H7 (cell line): ENCODE measurements around the gene FAM171A2. TPM values are rescaled to one million over a fixed set of nuclear protein-coding genes. Genes with fewer than 3 reads are reported as not detected.
"Not testable (repeated sequence)": the region's sequence is repeated elsewhere in the genome, so short reads cannot be mapped to it uniquely, and the experiment has no call there.

Experiments
- DNase-seq: peaks from one replicate; pipeline ENCODE4 v3.0.0; 2012
- H3K27me3 ChIP-seq: 2 replicates; pipeline ENCODE4 v1.6.0; 2011; ENCODE audit warnings: mild to moderate bottlenecking, low read length; ENCODE audit not compliant: control insufficient read depth, insufficient read depth
- H3K36me3 ChIP-seq: replicated peaks from 2 replicates; pipeline ENCODE4 v1.5.1; 2011; ENCODE audit warnings: low read length; ENCODE audit not compliant: control insufficient read depth, insufficient read depth
- H3K4me3 ChIP-seq: 2 replicates; pipeline ENCODE4 v1.5.1; 2011; ENCODE audit warnings: low read depth, mild to moderate bottlenecking, control low read depth, low read length, moderate library complexity; ENCODE audit not compliant: insufficient read depth
- total RNA-seq: library from RNA; depleted of rRNA; stranded (reverse); fragments of >200 nt; shearing (Covaris generic); gene quantifications from 2 replicates; pipeline ENCODE4 v1.2.3, GENCODE V29; 2014

FAM171A2 gene
- total RNA-seq, 1 experiment from 2014 or later, result 23.7 TPM

DNA sequence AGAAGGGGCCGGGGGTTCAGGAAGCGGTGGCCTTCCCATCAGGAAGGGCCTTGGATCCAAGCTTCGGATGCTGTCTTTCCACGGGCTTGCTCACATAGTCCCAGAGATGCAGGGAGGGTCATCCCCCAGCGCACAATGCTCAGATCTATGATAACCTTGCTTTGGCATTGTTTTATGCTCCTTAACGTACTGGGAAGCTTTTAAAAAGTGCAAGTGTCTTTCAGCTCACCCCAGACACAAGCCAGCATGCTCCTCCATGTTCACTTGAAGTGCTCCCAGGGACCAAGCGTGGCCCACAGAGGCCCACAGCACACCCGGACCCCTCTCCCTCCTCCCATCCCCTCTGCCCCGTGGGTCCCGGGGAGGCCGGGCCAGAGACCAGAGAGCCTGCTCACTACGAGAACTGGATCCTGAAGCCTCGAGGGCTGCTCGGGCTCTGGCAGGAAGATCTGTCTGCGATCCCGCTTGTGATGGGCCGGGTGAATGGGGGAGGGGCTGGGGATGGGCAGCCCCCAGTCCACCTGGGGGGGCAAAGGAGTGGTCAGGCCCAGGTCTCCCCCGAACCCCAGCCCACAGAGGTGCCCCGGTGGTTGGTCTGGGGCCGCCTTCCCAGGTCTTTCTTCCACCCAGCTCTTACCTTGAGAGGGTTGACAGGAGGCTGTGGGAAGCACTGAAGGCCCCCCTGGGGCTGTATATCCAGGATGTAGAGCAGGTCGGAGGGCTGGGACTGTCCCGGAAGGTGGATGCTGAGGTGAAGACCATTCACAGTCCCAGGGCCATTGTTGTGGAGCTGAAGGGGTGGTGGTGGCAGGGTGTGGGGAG, 11.8 kb upstream of the FAM171A2 start:
- H3K27me3 ChIP-seq, result no peaks in the 10 kb centered on the region; the same call in 1 of the 2 replicates
- peak overlapping the region; percentile 16 for H3K4me3 ChIP-seq
- peak; percentile 86 for DNase-seq
- no peaks in the 10 kb centered on the region for H3K36me3 ChIP-seq

DNA sequence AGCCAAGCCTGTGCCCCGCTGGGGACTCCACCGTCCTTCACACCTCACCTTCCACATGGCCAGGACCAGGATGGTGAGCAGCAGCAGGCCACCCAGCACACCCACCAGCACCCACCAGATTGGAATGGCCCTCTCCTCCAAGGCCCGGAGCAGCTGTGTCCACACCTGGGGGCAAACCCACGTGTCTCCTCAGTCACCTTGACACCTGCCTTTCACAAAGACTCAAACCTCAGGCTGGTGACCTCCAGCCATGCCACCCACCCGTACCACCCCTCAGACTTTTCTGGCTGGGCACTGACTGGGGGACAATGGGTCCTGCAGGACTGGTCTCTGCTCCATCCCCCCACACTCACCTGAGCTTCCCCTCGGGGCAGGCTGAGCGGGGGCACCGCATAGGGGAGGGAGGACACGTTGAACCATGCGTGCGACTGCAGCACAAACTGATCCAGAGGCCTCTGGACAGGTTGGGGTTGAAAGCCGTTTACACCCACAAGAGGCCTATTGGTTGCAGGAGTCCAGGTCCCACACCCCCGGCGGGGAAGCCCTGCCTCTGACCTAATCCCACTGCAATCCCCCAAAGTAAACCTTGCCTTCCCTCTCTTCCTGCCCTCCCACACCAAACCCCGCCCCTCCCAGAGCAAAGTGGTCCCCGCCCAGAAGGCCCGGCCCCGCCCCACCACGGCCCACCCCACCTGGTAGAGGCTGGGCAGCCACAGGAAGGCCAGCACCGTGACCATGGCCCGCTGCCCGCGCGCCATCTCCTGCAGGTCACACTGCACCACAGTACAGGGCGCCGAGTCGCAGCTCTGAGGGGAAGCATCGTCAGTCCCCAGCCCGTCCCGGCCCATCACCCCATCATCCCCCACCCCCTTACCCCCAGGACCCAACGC, 10.9 kb upstream of the FAM171A2 start:
- Histone ChIP-seq H3K4me3 (peak overlapping the region; percentile 26), H3K27me3 (no peaks in the 10 kb centered on the region; the same call in 1 of the 2 replicates), H3K36me3 (no peaks in the 10 kb centered on the region)
- DNase-seq, result peak; percentile 97

DNA sequence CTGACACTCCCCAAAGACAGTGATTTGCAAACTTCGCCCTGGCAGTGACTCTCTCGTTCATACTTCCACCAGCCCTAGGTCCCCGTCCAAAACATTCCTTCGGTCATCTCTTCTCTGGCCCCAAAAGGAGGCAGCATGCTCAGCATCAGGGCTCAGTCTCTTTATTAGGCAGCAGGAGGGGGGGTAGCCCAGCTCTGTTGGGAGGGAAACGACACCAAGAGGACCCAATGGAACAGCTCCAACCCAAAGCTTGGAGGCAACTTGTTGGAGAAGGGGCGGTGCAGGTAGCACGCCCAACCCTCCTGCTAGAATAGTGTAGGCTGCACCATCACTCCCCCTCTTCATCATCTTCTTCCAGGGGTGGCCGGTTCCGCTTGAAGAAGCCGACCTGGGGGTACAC, 8.4 kb upstream of the FAM171A2 start:
- peaks cover 2% of the 10 kb centered on the region; the same call in 1 of the 2 replicates for H3K27me3 ChIP-seq
- H3K4me3 ChIP-seq, result no peak overlapping the region
- no peaks in the 10 kb centered on the region for H3K36me3 ChIP-seq
- DNase-seq, result no peak

DNA sequence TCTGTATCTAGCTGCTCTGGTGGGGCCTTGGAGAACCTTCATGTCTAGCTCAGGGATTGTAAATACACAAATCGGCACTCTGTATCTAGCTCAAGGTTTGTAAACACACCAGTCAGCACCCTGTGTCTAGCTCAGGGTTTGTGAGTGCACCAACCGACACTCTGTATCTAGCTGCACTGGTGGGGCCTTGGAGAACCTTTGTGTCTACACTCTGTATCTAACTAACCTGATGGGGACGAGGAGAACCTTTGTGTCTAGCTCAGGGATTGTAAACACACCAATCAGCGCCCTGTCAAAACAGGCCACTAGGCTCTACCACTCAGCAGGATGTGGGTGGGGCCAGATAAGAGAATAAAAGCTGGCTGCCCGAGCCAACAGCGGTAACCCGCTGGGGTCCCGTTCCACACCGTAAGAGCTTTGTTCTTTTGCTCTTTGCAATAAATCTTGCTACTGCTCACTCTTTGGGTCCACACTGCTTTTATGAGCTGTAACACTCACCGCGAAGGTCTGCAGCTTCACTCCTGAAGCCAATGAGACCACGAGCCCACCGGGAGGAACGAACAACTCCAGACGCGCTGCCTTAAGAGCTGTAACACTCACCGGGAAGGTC, 5.9 kb upstream of the FAM171A2 start:
- not testable (repeated sequence) for H3K4me3 ChIP-seq, H3K36me3 ChIP-seq, DNase-seq, H3K27me3 ChIP-seq

DNA sequence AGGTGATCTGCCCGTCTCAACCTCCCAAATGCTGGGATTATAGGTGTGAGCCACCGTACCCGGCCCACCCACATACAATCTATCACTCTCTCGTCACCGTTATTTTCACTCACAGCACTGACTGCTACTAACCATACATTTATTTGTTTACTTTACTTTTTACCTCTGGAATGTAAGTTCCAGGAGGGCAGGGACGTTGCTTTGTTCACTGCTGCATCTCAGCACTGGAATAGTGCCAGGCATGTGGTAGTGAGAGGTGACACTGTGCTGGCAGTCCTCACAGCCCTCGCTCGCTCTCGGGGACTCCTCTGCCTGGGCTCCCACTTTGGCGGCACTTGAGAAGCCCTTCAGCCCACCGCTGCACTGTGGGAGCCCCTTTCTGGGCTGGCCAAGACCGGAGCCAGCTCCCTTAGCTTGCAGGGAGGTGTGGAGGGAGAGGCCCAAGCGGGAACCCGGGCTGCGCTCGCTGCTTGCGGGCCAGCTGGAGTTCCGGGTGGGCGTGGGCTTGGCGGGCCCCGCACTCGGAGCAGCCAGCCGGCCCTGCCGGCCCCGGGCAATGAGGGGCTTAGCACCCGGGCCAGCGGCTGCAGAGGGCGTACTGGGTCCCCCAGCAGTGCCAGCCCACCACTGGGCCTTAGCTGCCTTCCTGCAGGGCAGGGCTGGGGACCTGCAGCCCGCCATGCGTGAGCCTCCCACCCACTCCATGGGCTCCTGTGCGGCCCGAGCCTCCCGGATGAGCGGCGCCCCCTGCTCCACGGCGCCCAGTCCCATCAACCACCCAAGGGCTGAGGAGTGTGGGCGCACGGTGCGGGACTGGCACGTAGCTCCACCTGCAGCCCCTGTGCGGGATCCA, 5.0 kb upstream of the FAM171A2 start:
- not testable (repeated sequence) for DNase-seq

DNA sequence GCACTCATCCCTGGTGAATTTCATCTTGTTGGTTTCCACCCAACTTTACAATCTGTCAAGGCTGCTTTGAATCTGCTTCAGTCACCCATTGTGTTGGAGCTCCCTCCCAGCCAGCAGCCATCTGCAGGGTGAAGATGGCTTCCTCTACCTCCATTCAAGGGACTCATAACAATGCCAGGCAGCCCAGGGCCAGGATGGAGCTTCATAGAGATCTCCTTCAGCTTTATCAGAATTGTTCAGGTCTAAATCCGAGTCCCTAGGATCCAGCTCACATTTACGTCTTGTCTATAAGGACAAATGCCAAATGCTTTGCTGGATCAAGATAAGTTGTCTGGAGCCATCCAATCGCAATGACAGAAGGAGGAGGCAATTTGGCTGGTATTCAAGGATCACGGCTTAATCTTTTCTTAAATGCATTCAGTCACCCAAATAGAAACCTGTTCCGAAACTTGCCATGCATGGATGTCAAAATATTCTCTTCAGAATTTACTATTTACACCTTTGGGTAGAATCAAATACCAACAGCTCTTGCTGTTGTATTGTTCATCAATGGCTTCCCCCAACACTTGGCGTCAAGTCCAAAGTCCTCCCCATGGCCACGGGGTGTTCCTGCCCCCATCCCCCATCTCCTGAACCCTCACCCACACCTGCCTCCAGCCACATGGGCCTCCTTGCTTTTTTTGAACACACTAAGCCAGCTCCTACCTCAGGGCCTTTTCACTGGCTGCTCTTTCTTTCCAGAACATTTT, 3.8 kb upstream of the FAM171A2 start:
- no peak for DNase-seq
- Histone ChIP-seq H3K27me3 (peaks cover 5% of the 10 kb centered on the region), H3K4me3 (no peak overlapping the region), H3K36me3 (no peaks in the 10 kb centered on the region)

More for the DNA sequence above, 5.0 kb upstream of the FAM171A2 start:
- not testable (repeated sequence) for H3K27me3 ChIP-seq, H3K36me3 ChIP-seq, H3K4me3 ChIP-seq

DNA sequence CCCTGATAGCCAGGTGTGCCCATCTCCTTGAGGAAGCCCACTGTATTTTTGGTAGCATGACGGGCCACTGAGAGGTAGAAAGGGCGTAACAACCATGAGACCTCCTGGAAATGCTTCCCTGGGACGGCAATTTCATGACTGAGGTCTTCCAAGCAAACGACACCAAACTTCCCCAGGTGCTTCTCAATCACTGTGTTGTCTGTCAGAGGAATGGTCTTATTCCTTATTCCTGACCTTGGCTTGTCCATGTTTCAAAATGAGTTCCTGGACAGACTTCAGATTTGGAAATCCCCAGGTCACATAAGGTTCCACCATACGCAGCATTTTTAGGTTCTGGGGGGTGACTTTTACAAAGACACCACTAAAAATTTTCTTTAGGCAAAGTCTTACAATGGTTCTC, 1.4 kb upstream of the FAM171A2 start:
- not testable (repeated sequence) for DNase-seq, H3K27me3 ChIP-seq, H3K4me3 ChIP-seq, H3K36me3 ChIP-seq

DNA sequence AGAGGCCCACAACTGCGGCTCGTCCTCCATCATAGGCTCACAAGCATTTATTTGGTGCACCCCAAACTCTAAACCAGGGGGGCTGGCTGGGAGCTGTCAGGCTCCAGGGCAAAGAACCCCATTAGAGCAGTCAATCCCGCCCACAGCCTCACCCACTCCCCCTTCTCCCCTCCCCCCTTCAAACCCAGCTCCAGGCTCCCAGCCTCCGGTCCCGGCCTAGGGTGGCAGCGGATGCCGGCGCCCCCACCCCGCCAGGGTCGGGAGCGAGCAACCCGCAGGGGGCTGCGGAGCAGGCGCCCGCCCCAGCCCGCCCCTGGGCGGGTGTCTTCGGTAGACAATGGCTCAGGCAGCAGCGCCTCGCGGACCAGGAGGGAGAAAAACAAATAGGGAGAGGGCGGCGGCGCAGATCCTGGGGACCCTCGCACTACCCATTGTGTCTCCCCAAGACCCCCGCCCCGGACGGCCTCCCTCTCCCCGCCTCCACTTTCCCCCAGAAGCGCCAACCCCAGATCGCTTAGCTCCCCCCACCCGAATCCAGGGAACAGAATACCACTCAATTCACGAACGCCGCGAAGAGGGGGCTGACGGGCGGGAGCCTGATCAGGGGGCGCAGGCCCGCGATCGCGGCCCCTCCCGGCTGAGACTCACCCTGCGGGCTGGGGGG, 572 bp downstream of the FAM171A2 start:
- Histone ChIP-seq H3K27me3 (peaks cover 5% of the 10 kb centered on the region), H3K4me3 (peak overlapping the region; percentile 74), H3K36me3 (no peaks in the 10 kb centered on the region)
- peak; percentile 91 for DNase-seq

DNA sequence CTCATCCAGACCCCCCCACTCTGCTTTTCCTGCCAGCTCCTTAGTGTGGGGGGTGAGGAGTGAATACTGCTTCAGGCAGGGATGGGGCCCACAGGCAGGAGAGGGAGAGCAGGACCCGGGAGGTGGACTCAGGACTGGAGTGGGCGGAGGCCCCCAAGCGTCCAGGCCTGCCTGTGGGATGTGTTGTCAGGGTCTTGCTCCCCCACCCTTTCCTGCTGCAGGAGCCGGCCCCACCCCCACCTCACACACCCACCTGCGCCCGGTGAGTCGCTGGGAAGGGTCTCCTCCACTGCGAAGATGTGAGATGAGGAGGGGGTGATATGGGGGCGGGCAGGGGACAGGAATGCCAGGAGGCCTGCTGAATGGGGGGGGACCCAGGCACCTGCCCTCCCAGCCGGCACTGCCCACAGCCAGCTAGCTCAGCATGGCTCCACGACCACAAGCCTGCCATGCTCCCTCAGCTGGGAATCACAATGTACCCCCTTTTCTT, 1.1 kb downstream of the FAM171A2 start:
- peaks cover 5% of the 10 kb centered on the region for H3K27me3 ChIP-seq
- H3K4me3 ChIP-seq, result peak overlapping the region; percentile 74
- H3K36me3 ChIP-seq, result no peaks in the 10 kb centered on the region
- DNase-seq, result peak; percentile 81

DNA sequence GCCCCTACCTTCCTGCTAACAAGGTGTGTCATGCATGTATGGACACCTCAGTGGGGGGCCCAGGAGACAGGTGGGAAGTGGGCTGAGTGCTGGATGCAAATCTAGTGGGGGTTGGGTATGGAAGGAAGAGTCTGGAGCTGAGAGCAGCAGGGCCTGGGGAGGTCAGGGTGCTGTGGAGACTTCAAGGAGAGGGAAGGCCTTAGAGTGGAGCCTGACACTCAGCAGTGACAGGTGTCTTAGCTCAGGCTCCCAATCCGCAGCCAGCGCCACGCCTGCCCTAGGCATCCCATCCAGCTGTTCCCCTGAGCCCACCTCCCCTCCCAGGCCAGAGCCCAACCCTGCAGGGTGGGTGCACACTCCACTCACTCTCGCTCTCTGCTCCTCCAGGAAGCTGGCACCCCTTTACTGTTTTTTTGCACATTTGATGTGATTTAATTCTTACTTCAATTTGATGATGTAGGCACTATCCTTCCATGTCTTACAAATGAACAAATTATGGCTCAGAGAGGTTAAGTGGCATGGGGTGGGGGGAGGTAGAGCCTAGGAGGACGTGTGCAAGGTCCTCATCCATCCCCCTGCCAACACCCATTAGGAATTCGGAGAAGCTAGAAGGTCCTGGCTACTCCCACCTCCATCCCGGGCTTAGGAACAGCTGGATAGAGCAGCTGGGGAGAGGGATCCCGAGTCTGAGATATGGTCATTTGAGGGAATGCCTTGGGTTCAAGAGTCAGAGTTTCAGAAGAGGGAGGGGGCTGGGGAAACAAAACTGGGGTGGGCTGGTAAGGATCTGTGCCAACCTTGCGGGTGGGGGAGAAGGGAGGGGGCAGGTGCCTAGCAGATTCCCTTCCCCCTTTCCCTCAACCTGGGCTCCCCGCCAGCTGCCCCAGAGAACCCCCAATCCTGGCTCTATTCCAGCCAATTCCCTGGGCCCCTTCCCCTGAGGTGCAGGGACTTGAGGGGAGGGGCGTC, 2.1 kb downstream of the FAM171A2 start:
- peak; percentile 67 for DNase-seq
- Histone ChIP-seq H3K27me3 (peaks cover 3% of the 10 kb centered on the region), H3K36me3 (no peaks in the 10 kb centered on the region), H3K4me3 (no peak overlapping the region)

DNA sequence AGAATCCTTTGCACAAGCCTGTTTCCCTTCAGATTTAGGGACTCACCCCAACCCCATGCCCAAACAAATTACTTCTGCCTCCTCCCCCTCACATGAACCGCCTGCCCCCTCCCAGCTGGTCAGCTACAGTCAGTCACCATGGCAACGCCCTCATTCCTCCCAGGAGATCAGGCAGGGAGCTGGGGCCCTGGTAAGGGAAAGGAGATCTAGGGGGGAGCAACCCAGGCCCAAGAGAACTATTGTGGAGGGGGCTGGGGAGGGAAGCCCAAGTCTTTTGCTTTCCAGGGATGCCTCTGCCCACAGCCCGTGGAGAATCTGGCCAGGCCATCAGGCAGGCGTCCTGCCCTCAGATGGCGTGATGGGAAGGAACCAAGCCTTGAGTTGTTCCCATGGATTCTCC, 2.8 kb downstream of the FAM171A2 start:
- no peak overlapping the region for H3K4me3 ChIP-seq

DNA sequence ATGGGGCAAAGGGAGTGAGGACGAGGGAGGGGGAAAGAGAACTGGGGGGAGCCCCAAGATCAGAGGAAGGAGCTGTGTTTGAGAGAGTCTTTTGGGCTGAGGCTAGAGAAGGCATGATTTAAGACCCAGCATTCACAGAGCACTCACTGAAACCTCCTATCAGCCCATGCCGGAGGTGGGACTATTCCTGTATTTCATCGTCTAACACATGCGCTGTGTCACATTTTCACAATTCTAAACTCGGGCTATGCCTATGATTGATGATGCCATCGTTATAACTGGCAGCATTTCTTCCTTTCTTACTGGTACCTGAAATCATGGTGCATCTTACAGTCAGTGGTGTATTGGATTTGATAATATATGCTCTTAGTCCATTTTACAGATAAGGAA, 3.5 kb downstream of the FAM171A2 start:
- no peak overlapping the region for H3K4me3 ChIP-seq
- peaks cover 3% of the 10 kb centered on the region; the same call in 1 of the 2 replicates for H3K27me3 ChIP-seq
- no peaks in the 10 kb centered on the region for H3K36me3 ChIP-seq
- no peak for DNase-seq

More for the DNA sequence above, 2.8 kb downstream of the FAM171A2 start:
- Histone ChIP-seq H3K36me3 (no peaks in the 10 kb centered on the region), H3K27me3 (peaks cover 3% of the 10 kb centered on the region; the same call in 1 of the 2 replicates)
- DNase-seq, result peak; percentile 86
